Ramos (cell line): ENCODE measurements around the gene EXOC2.
"Not testable (repeated sequence)": the region's sequence is repeated elsewhere in the genome, so short reads cannot be mapped to it uniquely, and the experiment has no call there.

Experiments used
- in situ Hi-C: fragments of 300-500 bp; cut with MboI; formaldehyde crosslinking; loops from one replicate; pipeline ENCODE4 v1.14.3; 2022; ENCODE audit warnings: low sequenced_read_pairs; ENCODE audit not compliant: unreplicated experiment

EXOC2 gene

DNA sequence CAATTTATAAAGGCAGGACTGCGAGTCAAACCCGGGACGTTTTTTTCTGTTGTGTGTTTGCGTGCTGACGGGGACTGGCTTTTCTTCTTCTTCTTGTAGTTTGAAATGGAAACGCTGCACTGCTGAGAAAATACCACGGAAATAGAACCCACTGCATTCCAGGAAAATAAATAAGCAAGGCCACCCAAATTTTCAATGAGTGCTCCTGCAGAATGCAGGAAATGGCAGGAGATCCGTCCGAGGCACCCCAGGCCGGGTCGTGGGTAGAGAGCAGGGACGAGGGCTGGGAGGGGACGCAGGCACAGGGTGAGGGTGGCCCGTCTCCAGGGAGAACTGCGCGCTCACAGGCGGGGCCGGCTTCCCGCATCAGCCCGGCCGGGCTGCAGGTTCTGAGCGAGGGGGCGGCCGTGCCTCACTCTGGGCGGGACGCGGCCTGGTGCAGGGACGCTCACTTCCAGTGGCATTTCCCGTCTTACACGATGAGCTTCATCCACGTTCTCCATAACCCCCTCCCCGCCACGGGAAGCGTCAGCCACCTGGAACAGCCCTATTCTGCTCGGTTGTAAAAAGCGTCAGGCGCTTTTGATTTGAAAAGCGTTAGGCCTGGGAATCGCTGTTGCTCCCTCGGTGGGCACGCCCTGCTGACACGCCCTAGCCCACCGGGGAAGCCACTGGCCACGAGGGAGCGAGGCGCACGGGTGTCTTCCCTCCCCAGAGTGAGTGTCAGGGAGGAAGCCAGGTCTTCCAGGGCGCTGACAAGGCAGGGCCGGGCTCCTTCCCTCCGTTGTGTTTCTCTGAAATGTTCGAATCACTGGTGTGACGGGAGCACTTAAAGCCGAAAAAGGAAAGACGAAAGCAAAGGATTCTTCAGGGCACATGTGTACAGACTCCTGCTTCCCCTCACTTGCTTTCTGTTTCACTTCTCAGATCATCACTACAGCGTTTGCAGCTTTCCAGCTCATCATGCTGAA lies 17.9 kb upstream of the EXOC2 start:
- in situ Hi-C loops: no loop called here

DNA sequence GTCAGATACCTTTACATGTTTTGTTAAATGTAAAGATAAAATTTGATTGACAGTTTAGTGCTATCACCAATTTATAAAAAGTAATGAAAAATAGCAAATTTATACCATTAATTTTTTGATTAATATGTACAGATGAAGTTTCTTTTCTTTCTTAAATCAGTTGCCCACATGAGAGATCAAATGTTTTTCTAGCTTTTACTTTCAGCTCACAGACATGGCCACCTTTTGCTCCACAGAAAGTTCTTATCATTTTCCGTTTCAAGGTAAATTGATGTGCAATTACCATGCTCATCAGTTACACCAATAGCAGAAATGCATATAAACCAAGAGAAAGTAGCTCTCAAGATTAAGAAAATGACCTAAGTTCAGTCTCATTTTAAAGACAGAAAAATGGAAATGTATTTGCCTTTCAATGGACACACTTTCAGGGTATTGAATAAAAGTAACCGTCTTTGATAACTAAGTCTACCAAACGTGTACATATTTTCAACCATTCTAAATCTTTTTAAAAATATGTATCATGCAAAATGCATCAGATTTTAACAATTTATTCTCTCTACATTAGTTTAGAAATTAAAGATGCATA lies 16.6 kb upstream of the EXOC2 start:
- in situ Hi-C loops: no loop called here

DNA sequence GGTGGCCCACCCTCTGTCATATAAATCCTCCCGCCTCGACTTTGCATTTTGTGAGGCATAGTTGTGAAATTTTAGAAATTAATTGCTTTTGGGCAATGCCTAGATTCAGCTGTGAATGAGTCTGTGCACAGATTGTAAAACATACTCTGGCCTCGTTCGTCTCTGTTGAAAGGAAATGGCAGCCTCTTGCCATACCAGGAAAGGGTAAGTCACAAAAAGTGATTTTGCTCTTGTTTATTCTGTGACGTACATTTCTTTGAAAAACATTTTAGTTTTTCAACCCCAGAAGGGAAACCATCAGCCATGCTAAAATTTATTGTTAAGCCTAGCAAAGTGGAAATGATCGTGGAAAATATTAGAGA lies 15.3 kb upstream of the EXOC2 start:
- in situ Hi-C loops: no loop called here

DNA sequence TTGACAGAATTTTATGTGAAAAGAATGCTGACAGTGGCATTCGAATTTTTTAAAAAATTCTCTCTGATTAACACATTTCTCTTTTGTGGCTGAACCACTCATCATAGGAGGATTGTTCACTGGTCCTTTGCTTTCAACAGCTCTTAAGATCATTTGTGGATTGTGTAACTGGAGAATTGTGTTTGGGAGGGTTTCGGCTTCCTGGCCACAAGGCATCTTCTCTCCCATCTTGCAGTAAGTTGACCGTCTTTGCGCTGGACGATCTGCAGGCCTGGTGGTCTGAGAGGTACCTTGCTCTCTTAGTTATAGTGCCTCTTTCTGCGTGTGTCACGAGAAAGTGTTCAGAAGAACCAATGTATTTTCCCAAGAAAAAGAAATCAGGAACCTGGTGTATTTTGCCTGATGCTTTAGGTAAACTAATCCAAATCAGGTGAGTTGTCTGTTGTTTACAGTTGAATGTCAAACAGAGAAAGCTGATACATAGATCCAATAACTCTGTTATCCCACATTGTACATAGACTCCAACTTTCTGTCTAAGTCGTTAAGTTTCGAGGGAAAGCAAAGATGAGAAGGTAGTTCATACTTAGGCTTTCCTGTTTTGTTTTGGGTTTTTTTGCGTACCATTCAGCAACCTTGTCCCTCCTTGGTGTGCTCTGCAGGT lies 14.8 kb upstream of the EXOC2 start:
- in situ Hi-C loops: no loop called here

DNA sequence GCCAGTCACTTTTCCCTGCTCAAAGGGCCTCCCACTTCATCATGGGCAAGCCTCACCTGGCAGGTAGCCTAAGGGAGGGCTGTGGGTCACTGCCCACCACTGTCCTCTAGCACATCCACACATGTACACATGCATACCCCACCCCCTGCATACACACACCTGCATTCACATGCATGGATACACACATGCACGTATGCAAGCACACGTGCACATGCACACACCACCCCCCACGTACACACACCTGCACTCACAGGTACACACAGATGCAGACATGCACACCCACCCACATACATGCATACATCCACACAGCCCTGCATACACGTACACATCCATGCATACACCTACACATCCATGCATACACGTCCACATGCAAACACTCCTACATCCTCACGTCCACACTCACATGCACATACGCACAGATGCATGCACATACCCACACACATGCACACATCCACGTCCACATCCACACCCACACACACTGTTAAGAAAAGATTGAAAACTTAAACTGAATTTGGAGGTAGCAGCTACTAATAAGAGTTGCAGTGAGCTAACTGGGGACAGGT lies 14.0 kb upstream of the EXOC2 start:
- in situ Hi-C loops: no loop called here

DNA sequence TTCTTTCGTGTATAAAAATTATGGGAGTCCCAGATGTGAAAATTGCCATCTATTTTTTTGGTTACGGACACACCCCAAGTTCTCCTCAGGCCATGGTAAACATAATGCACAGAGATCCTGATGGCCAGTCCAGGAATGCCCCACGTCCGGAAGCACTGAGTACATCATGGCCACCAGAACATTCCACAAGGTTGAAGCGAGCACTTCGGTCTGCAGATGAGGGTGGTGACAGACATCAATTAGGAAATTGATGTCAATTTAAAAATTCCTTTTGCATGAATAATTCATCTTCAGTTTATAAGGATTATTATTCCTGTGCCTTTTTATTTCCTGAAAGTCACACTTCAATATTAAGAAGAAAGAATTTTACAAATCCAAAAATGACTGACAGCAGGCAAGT lies 13.2 kb upstream of the EXOC2 start:
- in situ Hi-C loops: no loop called here

DNA sequence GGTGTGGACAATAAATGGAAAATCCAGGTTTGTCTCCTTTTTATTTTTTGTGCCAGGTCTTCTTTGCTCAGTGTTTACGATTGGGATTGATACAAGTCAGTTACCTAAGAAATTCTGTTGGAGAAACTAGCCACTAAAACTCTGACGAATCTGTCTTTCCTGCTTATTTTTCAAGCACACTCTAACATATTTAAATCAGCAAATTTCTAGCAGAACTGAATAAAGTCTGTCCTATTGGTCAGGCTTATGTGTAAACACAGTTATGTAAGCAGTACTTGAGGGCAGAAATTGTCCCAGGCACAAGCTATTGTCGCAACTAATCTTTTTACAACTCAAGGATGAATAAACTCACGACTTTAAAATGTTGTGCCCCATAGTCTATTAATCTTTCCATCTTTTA lies 12.1 kb upstream of the EXOC2 start:
- in situ Hi-C loops: no loop called here

DNA sequence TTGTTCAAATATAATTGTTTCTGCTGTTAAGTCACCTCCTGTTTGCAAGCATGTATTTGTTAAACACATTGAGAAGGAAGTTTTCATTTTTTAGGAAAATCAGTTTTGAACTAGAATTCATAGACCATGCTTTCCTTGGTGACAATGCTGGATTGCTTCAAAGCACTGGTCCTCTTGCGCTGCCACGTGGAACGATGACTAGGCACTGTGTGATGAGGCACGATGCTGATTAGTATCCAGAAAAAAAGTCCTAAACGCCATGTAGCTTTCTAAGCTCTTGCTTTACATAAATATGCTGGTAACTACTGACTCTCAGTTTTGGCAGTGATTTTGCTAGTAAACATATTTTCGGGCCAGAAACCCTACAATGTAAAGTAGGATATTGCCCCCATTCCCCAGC lies 11.1 kb upstream of the EXOC2 start:
- in situ Hi-C loops: no loop called here

DNA sequence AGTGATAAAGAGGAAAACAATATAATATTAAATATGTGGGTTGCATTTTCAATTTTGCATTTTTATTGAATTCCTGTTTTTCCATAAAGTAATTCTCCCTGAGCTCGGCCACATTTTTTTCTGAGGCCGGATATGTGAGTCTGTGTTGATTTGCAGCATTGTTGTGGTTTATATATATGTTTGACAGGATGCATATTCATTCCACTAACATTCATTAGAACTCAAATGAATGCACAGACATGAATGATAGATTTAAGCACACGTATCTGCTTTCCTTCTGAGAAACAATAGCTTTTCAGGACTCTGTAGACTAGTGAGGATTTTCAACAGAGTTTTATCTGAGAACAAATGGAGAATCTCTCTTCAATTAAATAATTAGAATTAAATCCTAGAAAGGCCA lies 10.6 kb upstream of the EXOC2 start:
- in situ Hi-C loops: no loop called here

DNA sequence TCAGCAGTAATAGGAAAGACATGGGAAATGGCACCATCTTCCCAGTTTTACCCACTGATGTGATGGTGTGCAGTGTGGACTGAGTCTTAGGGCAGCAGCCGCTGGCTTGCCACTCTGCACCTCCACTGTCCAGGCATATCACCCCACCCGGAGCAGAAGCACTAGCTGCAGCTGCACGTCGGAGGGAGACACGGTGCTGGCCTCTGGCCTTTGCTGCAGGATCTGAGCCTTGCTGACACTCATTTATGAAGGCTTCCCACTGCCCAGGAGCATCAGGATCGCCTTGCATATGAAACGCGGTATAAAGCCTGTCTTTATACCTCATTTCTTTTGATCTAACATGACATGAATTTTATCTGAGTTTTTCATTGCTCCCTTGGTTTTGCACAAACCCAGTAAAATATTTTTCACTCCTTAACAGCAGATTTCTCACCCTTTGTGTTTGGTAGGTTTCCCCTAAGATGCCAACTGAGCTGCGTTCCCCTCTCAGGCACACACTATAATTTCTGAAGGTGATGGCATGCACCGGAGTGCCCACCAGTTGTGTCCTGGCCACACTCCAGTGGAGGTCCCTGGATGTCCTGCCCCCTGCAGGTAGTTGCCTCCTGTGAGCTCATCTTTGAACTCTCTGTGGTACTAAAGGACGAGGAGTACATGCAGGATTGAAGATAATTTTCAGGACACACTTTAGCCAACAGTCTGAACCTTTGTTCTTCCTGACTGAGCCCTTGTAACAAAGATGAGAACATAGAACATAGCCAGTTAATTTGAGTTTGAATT lies 9.0 kb upstream of the EXOC2 start:
- in situ Hi-C loops: no loop called here

DNA sequence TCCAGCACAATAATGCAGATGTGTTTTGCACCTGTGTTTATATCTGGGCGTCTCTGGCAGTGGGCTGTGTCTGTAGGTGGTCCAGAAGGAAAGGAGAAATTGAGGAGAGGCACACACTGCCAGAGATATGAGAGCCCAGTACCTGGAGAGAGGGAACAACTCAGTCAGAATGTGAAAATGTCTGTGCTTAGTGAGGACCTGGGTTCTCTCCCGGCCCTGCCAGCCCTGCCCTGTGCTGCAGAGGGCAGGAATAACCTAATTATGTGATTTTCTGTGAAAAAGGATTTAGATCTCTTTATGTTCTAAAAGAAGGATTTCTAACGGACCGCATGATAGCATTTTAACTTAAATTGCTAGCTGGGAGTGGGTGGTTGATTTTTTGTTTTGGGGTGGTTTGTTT lies 8.3 kb upstream of the EXOC2 start:
- in situ Hi-C loops: no loop called here

DNA sequence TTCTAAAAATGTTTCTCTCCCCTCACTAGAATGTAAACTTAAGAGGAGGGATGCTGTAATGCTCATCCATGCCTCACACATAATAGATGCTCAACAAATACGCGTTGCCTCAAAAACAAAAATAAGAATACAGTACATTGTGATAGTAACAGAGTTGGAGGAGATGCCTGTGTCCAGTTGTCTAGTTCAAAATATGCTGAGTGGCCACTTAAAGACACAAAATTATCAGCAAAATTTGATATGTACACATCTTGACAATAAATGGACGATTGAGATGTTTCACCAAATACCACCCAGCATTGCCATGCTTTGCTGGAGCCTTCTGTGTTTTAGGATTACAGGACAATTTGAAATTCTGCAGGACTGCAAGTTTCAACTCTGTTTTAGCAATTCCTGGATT lies 7.6 kb upstream of the EXOC2 start:
- in situ Hi-C loops: no loop called here

DNA sequence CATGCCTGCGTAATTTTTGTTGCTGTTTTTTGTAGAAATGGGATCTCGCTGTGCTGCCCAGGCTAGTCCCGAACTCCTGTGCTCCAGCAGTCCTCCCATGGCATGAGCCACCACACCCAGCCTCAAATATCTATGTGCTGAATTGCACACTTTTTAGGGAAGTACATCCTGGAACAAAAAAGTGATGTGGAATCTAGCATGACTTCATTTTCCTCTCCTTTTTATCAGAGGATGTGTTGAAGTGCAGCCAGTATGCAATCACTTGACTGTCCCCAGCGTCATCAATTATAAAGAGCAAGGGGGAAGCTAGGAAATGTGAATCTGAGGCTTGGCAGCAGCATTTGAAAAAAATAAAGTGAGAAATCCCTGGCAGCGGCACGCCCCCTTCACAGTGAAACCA lies 6.4 kb upstream of the EXOC2 start:
- in situ Hi-C loops: no loop called here

DNA sequence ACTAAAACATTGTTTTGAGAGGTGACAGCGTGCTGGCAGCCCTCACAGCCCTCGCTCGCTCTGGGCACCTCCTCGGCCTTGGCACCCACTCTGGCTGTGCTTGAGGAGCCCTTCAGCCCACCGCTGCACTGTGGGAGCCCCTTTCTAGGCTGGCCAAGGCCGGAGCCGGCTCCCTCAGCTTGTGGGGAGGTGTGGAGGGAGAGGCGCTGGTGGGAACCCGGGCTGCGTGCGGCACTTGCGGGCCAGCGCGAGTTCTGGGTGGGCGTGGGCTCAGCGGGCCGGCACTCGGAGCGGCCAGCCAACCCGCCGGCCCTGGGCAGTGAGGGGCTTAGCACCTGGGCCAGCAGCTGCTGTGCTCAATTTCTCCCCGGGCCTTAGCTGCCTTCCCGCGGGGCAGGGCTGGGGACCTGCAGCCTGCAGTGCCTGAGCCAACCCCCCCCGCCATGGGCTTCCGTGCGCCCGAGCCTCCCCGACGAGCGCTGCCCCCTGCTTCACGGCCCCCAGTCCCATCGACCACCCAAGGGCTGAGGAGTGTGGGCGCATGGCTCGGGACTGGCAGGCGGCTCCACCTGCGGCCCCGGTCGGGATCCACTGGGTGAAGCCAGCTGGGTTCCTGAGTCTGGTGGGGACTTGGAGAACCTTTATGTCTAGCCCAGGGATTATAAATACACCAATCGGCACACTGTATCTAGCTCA lies 1.6 kb upstream of the EXOC2 start:
- in situ Hi-C loops: not testable (repeated sequence)

DNA sequence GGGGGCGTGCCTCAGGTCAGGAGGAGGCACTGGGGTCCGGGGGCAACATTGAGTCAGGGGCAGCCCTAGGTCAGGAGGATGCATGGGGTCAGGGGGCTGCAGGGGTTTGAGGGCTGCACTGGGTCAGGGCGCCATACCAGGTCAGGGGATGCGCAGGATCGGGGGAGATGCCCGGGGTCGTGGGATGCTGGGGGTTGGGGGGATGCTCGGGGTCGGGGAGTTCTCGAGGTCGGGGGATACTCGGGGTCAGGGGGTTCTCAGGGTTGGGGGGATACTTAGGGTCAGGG lies 727 bp upstream of the EXOC2 start:
- in situ Hi-C loops: no loop called here

DNA sequence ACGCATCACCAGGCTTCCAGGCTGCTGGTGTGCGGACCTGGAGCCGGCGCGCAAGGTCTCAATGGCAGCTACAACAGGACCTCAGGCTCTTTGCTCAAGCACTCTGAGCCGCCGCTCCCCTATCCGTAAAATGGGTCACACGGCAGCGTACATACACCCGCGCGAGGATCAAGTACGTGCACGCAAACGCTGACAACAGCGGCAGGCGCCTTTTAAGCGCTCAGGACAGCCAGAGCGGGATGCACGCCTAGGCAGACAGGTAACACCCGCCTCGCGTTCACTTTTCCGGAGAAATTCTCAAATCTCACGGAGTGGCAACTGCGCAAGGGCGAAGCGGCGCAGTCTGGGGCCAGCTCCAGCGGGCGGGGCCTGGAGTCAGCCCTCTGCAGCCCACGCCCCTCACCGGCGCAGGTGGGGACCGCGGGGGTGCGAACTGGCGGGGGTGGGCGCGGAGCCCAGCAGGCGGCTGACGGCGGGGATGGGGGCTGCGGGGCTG lies 535 bp downstream of the EXOC2 start:
- in situ Hi-C loops: no loop called here

DNA sequence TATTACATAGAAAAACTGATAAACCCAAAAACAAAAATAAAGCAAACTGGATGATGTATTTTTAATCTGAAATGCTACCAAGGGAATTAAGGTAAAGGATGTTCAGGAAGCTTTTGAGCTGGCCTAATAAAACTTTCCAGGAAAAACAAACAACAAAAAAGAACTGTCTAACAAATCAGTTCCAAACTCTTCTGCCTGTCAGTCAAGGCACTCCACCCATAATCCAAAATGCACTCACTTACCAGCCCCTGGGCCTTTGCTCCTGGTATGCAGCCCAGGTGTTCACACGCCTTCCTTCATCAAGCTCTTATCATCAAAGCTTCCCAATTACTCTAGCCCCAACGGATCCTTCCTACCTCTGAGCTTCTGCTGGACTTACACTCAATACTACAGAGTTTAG lies 3.7 kb downstream of the EXOC2 start:
- in situ Hi-C loops: no loop called here

DNA sequence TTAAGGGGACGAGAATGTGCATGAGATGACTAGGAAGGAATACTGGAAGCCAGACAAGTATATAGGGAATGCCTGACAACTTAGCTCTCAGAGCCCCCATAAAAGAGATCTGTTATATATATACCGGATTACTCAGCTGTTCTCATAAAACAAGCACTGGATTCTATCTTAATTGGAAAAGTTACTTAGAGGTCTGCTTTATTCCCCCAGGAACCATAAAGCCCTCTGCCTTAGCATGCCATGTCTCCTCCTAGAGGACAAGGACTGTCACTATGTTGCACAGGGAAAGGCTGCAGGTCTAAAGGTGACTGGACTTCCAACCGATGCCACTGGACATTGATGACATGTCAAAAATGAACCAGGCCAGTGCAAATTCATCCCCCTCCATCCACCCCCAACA lies 6.4 kb downstream of the EXOC2 start:
- in situ Hi-C loops: no loop called here

DNA sequence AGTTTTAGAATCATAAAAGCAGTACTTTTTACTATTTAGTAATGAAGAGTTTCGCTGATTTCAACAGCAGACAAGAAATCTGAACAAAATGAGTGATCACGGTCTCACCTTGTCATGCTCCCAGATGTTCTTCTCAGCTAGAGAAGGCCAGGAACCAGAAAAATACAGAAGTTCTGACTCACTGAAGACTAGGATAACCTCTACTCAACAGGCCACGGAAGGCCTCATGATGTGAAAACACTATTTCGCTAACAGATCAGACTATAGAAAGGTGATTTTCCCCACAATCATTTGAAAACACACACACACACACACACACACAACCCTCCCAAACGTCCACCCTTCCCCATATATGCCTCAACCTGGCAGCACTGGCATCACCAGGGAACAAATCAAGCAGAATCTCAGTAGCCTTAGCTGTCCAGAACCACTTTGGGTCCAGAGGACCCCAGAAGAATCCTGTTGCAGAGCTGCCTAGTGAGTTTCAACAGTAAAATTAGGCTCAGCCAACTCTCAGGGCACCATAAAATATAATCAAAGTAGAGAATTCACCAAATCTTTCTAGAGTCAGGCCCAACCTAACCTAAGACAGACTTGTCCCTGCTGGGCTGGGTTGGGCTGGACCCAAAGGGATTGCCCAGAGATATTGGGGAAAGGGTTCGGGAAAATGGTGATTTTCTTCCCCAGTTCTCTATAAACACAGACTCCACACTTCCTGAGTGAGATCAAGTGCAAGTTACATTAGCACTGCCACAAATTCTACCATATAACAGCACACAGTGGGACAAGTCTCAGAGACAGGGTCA lies 7.9 kb downstream of the EXOC2 start:
- in situ Hi-C loops: no loop called here
